Ovary (tissue), 3 donors: ENCODE measurements around the gene EDN3.

ENCODE experiments used
- EP300 ChIP-seq: sonication (generic); formaldehyde crosslinking; IDR thresholded peaks from one replicate; pipeline ENCODE4 v1.6.1; 2017; ENCODE audit warnings: antibody characterized with exemption
- POLR2A ChIP-seq: fragments of 450-650 bp; IDR thresholded peaks from one replicate; pipeline ENCODE4 v1.6.1; 2017; ENCODE audit warnings: antibody characterized with exemption, mild to moderate bottlenecking, moderate library complexity
- TF ChIP-seq, protein P1 (sequence below), 3 donors: fragments of 450-650 bp in 2 of 3; fragments of 200-600 bp in 1 of 3; IDR thresholded peaks; one replicate each; pipeline versions ENCODE4 v1.5.1 to v1.8.0; 2016 to 2022; ENCODE audit warnings: antibody characterized with exemption in 3 of 3, mild to moderate bottlenecking in 1 of 3
- donor health status: DM: no; HTN: no; CAD: no.

DNA sequence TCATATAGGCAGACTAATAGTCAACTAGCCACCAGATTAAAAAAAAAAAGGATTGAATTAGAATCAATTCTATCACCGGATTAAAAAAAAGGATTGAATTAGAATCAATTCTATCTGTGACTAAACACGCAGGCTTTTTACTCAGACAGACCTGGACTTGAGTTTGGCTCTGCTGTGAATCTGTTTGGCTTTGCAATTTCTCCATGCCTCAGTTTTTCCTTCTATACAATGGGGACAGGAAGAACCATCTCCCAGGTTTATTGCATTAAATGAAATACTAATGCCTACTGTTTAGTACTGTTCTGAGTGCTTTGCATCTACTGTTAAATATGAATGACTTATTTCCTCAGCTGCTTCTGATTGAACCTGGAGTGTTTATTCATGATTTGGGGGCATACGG, 30.0 kb upstream of the EDN3 start:
- TF ChIP-seq, protein P1, sequence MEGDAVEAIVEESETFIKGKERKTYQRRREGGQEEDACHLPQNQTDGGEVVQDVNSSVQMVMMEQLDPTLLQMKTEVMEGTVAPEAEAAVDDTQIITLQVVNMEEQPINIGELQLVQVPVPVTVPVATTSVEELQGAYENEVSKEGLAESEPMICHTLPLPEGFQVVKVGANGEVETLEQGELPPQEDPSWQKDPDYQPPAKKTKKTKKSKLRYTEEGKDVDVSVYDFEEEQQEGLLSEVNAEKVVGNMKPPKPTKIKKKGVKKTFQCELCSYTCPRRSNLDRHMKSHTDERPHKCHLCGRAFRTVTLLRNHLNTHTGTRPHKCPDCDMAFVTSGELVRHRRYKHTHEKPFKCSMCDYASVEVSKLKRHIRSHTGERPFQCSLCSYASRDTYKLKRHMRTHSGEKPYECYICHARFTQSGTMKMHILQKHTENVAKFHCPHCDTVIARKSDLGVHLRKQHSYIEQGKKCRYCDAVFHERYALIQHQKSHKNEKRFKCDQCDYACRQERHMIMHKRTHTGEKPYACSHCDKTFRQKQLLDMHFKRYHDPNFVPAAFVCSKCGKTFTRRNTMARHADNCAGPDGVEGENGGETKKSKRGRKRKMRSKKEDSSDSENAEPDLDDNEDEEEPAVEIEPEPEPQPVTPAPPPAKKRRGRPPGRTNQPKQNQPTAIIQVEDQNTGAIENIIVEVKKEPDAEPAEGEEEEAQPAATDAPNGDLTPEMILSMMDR (IDR thresholded peaks at IDR 0.05) = no peak
- TF ChIP-seq EP300 (no peak), POLR2A (no peak)
